PC-3 (cell line): ENCODE measurements around the gene ELK1. TPM values are rescaled to one million over a fixed set of nuclear protein-coding genes. Genes with fewer than 3 reads are reported as not detected.

Experiments
- ATAC-seq: fragments of 200-7000 bp; cut with Tn5 transposase; 2 replicates; pipeline ENCODE4 v1.9.1; 2020; ENCODE audit warnings: mild to moderate bottlenecking, moderate library complexity
- BruUV-seq: library from RNA; stranded (reverse); fragments of 400-500 nt; replicated peaks from 2 replicates; lab custom pipeline; 2021; lab: Mats Ljungman, UMichigan
- CTCF ChIA-PET: fragments of 300-600 bp; sonication (Branson Sonifier 250); formaldehyde crosslinking; loops from one replicate; lab custom pipeline; 2022; ENCODE audit warnings: antibody characterized with exemption; lab: Charles Lee
- POLR2A ChIA-PET: fragments of 300-600 bp; sonication (Branson Sonifier 250); formaldehyde crosslinking; loops from one replicate; lab custom pipeline; 2022; ENCODE audit warnings: antibody characterized with exemption; ENCODE audit not compliant: unreplicated experiment; lab: Charles Lee
- DNase-seq: peaks from one replicate; pipeline ENCODE4 v3.0.0-alpha.2; 2015
- H2AFZ ChIP-seq: fragments of 300-600 bp; sonication (generic); 2 replicates; pipeline ENCODE4 v1.6.0; 2016; ENCODE audit warnings: antibody characterized with exemption, low read length
- H3F3A ChIP-seq: fragments of 300-600 bp; sonication (generic); one replicate; pipeline ENCODE4 v1.6.0; 2017; ENCODE audit warnings: antibody characterized with exemption, low read length, control low read depth, mild to moderate bottlenecking; ENCODE audit not compliant: unreplicated experiment
- H3K27ac ChIP-seq: fragments of 300-600 bp; sonication (generic); 2 replicates; pipeline ENCODE4 v1.5.1; 2016; ENCODE audit warnings: mild to moderate bottlenecking, low read length
- H3K27me3 ChIP-seq: fragments of 300-600 bp; sonication (generic); 2 replicates; pipeline ENCODE4 v1.6.1; 2016; ENCODE audit warnings: low read length, mixed read lengths
- H3K36me3 ChIP-seq: fragments of 300-600 bp; sonication (generic); 2 replicates; pipeline ENCODE4 v1.6.1; 2016; ENCODE audit warnings: low read depth, mixed run types, low read length, mixed read lengths
- H3K4me1 ChIP-seq: fragments of 300-600 bp; sonication (generic); 2 replicates; pipeline ENCODE4 v1.5.1; 2016; ENCODE audit warnings: low read length; ENCODE audit not compliant: insufficient read depth
- H3K4me2 ChIP-seq: fragments of 300-600 bp; sonication (generic); 2 replicates; pipeline ENCODE4 v1.6.0; 2016; ENCODE audit warnings: low read length
- H3K4me3 ChIP-seq: fragments of 300-600 bp; sonication (generic); 2 replicates; pipeline ENCODE4 v1.5.1; 2016; ENCODE audit warnings: mild to moderate bottlenecking, low read length, mixed read lengths
- H3K79me2 ChIP-seq: fragments of 300-600 bp; sonication (generic); 2 replicates; pipeline ENCODE4 v1.6.1; 2017; ENCODE audit warnings: low read length, mixed read lengths
- H3K9ac ChIP-seq: fragments of 300-600 bp; sonication (generic); 2 replicates; pipeline ENCODE4 v1.6.0; 2016; ENCODE audit warnings: mild to moderate bottlenecking, low read length
- H3K9me2 ChIP-seq: fragments of 300-600 bp; sonication (generic); replicated peaks from 2 replicates; pipeline ENCODE4 v1.6.1; 2016; ENCODE audit warnings: mixed run types, low read length, mixed read lengths
- H3K9me3 ChIP-seq: fragments of 300-600 bp; sonication (generic); 2 replicates; pipeline ENCODE4 v1.6.1; 2016; ENCODE audit warnings: low read length, mixed read lengths
- H4K20me1 ChIP-seq: fragments of 300-600 bp; sonication (generic); 2 replicates; pipeline ENCODE4 v1.6.1; 2016; ENCODE audit warnings: low read length, mixed read lengths
- EZH2 ChIP-seq: fragments of 300-600 bp; sonication (generic); IDR thresholded peaks from one replicate; pipeline ENCODE4 v1.6.1; 2017; ENCODE audit warnings: antibody characterized with exemption, mild to moderate bottlenecking, low read length; ENCODE audit not compliant: unreplicated experiment
- EZH2phosphoT487 ChIP-seq: fragments of 300-600 bp; sonication (generic); IDR thresholded peaks from 2 replicates; pipeline ENCODE4 v1.6.1; 2018; ENCODE audit warnings: mild to moderate bottlenecking, antibody characterized with exemption, low read length, borderline replicate concordance
- intact Hi-C: fragments of 100-400 bp; cut with micrococcal nuclease; formaldehyde crosslinking; loops from 2 replicates; pipeline ENCODE4 v1.9.0; 2023
- total RNA-seq: library from RNA; depleted of rRNA; stranded (reverse); fragments of >200 nt; gene quantifications from 2 replicates; pipeline ENCODE4 v1.2.3, GENCODE V29; 2014
- TF ChIP-seq, protein P1 (sequence below): fragments of 300-600 bp; sonication (generic); conservative IDR thresholded peaks from 2 replicates; pipeline ENCODE4 v1.5.1; 2017; ENCODE audit warnings: antibody characterized with exemption, low read depth, mild to moderate bottlenecking, low read length

ELK1 gene
- total RNA-seq, 1 experiment from 2014 or later, result 59.0 TPM

DNA sequence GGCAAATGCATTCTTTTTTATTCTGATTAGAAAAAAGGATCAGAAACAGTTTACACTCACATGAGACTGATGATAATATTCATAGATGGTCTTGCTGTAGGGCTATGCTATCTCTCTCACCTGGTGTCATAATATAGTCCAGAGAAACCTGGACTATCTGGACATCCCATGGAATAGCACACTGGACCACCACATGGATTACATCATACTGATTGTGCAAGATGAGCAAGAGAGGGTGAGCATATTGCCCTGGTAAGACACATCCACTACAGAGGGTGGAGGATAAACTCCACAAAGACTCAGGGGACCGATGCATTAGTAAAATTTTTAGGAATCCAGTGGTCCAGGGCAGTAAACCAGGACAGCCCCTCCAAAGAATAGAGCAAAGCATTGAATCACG is 38.9 kb downstream of the ELK1 start:
- Histone ChIP-seq H2AFZ (no peak overlapping the region), H3K4me2 (no peak overlapping the region), H3K36me3 (no peaks in the 10 kb centered on the region), H3F3A (no peaks in the 10 kb centered on the region), H4K20me1 (no peaks in the 10 kb centered on the region), H3K4me3 (no peak overlapping the region), H3K27me3 (no peaks in the 10 kb centered on the region), H3K9me2 (no peaks in the 10 kb centered on the region), H3K9me3 (no peaks in the 10 kb centered on the region), H3K4me1 (no peaks in the 10 kb centered on the region), H3K79me2 (no peaks in the 10 kb centered on the region), H3K9ac (no peak overlapping the region), H3K27ac (no peak overlapping the region)
- intact Hi-C loops, result no loop called here
- DNase-seq (no peak), ATAC-seq (no peak)
- ChIA-PET POLR2A (no interaction called here), CTCF (no interaction called here)
- TF ChIP-seq EZH2phosphoT487 (no peak), EZH2 (no peak)
- TF ChIP-seq, protein P1, sequence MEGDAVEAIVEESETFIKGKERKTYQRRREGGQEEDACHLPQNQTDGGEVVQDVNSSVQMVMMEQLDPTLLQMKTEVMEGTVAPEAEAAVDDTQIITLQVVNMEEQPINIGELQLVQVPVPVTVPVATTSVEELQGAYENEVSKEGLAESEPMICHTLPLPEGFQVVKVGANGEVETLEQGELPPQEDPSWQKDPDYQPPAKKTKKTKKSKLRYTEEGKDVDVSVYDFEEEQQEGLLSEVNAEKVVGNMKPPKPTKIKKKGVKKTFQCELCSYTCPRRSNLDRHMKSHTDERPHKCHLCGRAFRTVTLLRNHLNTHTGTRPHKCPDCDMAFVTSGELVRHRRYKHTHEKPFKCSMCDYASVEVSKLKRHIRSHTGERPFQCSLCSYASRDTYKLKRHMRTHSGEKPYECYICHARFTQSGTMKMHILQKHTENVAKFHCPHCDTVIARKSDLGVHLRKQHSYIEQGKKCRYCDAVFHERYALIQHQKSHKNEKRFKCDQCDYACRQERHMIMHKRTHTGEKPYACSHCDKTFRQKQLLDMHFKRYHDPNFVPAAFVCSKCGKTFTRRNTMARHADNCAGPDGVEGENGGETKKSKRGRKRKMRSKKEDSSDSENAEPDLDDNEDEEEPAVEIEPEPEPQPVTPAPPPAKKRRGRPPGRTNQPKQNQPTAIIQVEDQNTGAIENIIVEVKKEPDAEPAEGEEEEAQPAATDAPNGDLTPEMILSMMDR, result no peak
- no TSS peak for BruUV-seq

DNA sequence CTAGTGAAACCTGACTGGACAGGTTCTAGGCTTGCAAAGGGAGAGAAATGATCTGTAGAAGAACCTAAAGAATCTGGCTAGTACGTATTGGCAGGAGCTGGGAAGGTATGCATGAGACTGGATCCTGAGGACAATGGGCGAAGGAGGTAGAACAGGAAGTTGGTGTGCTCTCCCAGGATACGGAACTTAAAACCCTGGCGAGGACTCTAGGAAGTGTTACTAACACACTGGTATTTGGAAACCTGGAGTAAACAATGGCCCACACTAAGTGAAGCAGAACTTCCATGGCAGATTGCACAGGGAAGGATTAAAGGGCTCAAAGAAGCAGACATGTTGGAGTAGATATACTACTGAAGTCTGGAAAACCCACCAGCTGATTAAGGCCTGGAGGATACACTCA is 39.9 kb downstream of the ELK1 start:
- Histone ChIP-seq H2AFZ (no peak overlapping the region), H3K4me1 (no peaks in the 10 kb centered on the region), H3K4me2 (no peak overlapping the region), H3K4me3 (no peak overlapping the region), H3K9me3 (no peaks in the 10 kb centered on the region), H3K27me3 (no peaks in the 10 kb centered on the region), H3K79me2 (no peaks in the 10 kb centered on the region), H3K9me2 (no peaks in the 10 kb centered on the region), H3F3A (no peaks in the 10 kb centered on the region), H3K27ac (no peak overlapping the region), H3K36me3 (no peaks in the 10 kb centered on the region), H4K20me1 (no peaks in the 10 kb centered on the region), H3K9ac (no peak overlapping the region)
- DNase-seq, result no peak
- ATAC-seq, result no peak
- TF ChIP-seq EZH2 (no peak), EZH2phosphoT487 (no peak)
- TF ChIP-seq, protein P1, result no peak
- intact Hi-C loops, result no loop called here
- POLR2A ChIA-PET, result no interaction called here
- BruUV-seq, result no TSS peak
- CTCF ChIA-PET, result no interaction called here

DNA sequence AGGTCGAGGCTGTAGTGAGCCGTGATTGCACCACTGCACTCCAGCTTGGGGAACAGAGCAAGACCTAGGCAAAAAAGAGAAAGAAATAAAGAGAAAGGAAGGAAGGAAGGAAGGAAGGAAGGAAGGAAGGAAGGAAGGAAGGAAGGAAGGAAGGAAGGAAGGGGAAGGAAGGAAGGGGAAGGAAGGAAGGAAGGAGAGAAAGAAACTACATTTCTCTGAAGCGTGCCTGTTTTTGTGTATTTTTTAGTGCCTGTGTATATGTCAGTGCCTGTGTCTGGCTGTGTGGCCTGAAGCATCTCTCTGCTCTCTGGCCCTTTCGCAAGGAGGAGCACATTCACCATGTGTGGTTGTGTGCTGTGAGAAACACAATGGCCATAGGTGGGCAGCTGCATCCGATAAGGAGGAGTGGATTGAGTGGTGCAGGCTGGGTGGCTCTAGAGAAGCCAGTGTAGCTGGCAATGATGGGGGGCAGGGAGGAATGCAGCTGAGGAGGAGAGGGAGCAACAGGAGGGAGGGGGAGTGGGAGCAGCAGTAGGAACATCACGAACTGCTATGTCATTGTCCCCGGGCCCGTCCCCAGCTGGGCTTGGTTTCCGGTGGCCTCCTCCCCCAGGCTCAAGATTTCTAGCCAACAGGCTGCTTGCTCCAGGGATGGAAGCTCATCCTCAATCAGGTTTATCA is 42.1 kb downstream of the ELK1 start:
- Histone ChIP-seq H2AFZ (no peak overlapping the region), H3K36me3 (no peaks in the 10 kb centered on the region), H4K20me1 (no peaks in the 10 kb centered on the region), H3K9me2 (no peaks in the 10 kb centered on the region), H3K9ac (no peak overlapping the region), H3K79me2 (no peaks in the 10 kb centered on the region), H3K9me3 (no peaks in the 10 kb centered on the region), H3K4me3 (no peak overlapping the region), H3F3A (no peaks in the 10 kb centered on the region), H3K27ac (no peak overlapping the region), H3K4me2 (no peak overlapping the region), H3K27me3 (no peaks in the 10 kb centered on the region), H3K4me1 (no peaks in the 10 kb centered on the region)
- DNase-seq, result no peak
- ATAC-seq, result no peak
- POLR2A ChIA-PET, result no interaction called here
- intact Hi-C loops, result no loop called here
- no TSS peak for BruUV-seq
- CTCF ChIA-PET, result interaction anchor here (0.5 kb wide), 1 partner anchor 830 kb away, joined by 5 read pairs; no protein-coding TSS in a partner anchor
- TF ChIP-seq, protein P1, result no peak
- TF ChIP-seq EZH2 (no peak), EZH2phosphoT487 (no peak)
